ENCODE data around the gene PTGDS.

Gene PTGDS

GRCh38 chr9:136955202-136955942, 21.9 kb upstream of the PTGDS start:
- H3K18ac ChIP-seq (ENCODE audit: low read length), result peak overlapping the region; percentile 57
- no peak overlapping the region for H2BK12ac ChIP-seq (ENCODE audit: low read length)
- H3K4me2 ChIP-seq (ENCODE audit: insufficient read depth, low read length, poor library complexity, severe bottlenecking), result no peak overlapping the region
- H3K36me3 ChIP-seq (replicated peaks in 1 of 2; ENCODE audit: control insufficient read depth in 2 of 2, insufficient read depth in 2 of 2, low read length in 2 of 2), result no peaks in the 10 kb centered on the region
- DNase-seq (ENCODE audit: low spot score), result no peak
- peak overlapping the region; percentile 39 for H2BK5ac ChIP-seq (ENCODE audit: low read length)
- H3K23ac ChIP-seq (ENCODE audit: low read depth, low read length, poor library complexity), result peak overlapping the region; percentile 55
- no peak overlapping the region for H2AFZ ChIP-seq (ENCODE audit: low read length)
- peaks cover 7 to 12% of the 10 kb centered on the region in 2 donors for H3K4me1 ChIP-seq (ENCODE audit: control insufficient read depth in 2 of 2, insufficient read depth in 1 of 2, low read depth in 1 of 2, low read length in 2 of 2)
- H4K8ac ChIP-seq (ENCODE audit: low read depth, low read length), result no peak overlapping the region
- peak overlapping the region; percentile 56 for H3K14ac ChIP-seq (ENCODE audit: low read length)
- peak overlapping the region; percentile 76 for H3K4ac ChIP-seq (ENCODE audit: low read length)
- H3K27ac ChIP-seq (replicated peaks; ENCODE audit: low read length), result no peak overlapping the region
- peak overlapping the region; percentile 94 for H2AK5ac ChIP-seq (ENCODE audit: low read depth, low read length)
- WGBS, 2 donors (ENCODE audit: extremely low coverage in 2 of 2, insufficient read length in 2 of 2, insufficient replicate concordance in 1 of 2), result no CpG with 5 or more reads among the region's 14 CpGs
- peaks cover 3% of the 10 kb centered on the region for H3K79me1 ChIP-seq (ENCODE audit: low read depth, low read length)
- H3K4me3 ChIP-seq (ENCODE audit: low read length in 2 of 2), result no peak overlapping the region
- H3K9me3 ChIP-seq (replicated peaks in 1 of 2; ENCODE audit: control insufficient read depth in 2 of 2, insufficient read depth in 1 of 2, low read depth in 1 of 2, low read length in 2 of 2), result no peaks in the 10 kb centered on the region
- no peak overlapping the region for H2BK120ac ChIP-seq (ENCODE audit: low read depth, low read length)
- peak overlapping the region; percentile 21 for H3K9ac ChIP-seq (ENCODE audit: low read depth, low read length, poor library complexity)
- H3K27me3 ChIP-seq (ENCODE audit: control insufficient read depth in 3 of 3, insufficient read depth in 3 of 3, low read depth in 1 of 3, low read length in 3 of 3), result peaks cover 0 to 18% (median 0%) of the 10 kb centered on the region in 3 experiments
- peak overlapping the region; percentile 99 for H2BK15ac ChIP-seq (ENCODE audit: low read length)
- no peak overlapping the region for H4K91ac ChIP-seq (ENCODE audit: low read depth, low read length, poor library complexity)

DNA sequence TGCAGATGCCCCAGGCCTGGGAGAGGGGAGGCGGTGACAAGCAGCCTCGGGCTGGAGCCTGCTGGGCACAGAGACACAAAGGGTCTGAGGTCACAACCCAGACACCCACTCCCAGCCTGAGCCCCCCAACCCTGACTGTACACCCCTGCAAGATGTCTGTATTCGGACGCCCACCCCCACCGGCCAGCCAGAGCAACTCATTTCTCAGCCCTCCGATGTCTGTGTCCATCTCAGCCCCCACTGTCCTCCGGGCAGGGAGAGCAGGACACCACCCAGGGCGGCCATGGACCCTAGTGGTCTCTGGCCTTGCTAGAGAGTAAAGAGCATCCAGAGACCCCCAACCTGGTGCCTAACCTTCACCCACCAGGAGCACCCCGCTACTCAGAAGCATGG, 21.4 kb upstream of the PTGDS start:
- Histone ChIP-seq H3K27ac (replicated peaks; ENCODE audit: low read length) (no peak overlapping the region), H3K4me2 (ENCODE audit: insufficient read depth, low read length, poor library complexity, severe bottlenecking) (no peak overlapping the region)

DNA sequence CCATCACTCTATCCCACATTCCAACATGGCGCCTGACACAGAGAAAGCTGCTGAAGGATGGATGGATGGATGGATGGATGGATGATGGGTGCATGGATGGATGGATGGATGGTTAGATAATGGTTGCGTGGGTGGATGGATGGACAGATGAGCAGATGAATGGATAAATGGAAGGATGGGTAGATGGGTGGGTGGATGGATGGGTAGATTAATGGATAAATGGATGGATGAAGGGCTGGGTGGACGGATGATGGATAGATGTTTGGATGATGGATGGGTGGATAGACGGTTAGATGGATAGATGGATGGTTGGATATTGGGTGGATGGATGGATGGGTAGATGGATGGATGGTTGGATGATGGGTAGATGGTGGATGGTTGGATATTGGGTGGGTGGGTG, 20.7 kb upstream of the PTGDS start:
- WGBS, 2 donors (ENCODE audit: extremely low coverage in 2 of 2, insufficient read length in 2 of 2, insufficient replicate concordance in 1 of 2), result 100% methylated on average over 1 to 2 of the region's 4 CpGs

More for the DNA sequence above, 21.4 kb upstream of the PTGDS start:
- Histone ChIP-seq H2BK120ac (ENCODE audit: low read depth, low read length) (no peak overlapping the region), H3K23ac (ENCODE audit: low read depth, low read length, poor library complexity) (no peak overlapping the region), H4K91ac (ENCODE audit: low read depth, low read length, poor library complexity) (no peak overlapping the region), H2AK5ac (ENCODE audit: low read depth, low read length) (peak overlapping the region; percentile 94), H3K4me3 (ENCODE audit: low read length in 2 of 2) (no peak overlapping the region), H3K4me1 (ENCODE audit: control insufficient read depth in 2 of 2, insufficient read depth in 1 of 2, low read depth in 1 of 2, low read length in 2 of 2) (peaks cover 4 to 6% of the 10 kb centered on the region in 2 donors), H3K36me3 (replicated peaks in 1 of 2; ENCODE audit: control insufficient read depth in 2 of 2, insufficient read depth in 2 of 2, low read length in 2 of 2) (no peaks in the 10 kb centered on the region), H2BK15ac (ENCODE audit: low read length) (peak overlapping the region; percentile 0), H3K18ac (ENCODE audit: low read length) (peak overlapping the region; percentile 57), H2BK5ac (ENCODE audit: low read length) (peak overlapping the region; percentile 39), H3K27me3 (ENCODE audit: control insufficient read depth in 3 of 3, insufficient read depth in 3 of 3, low read depth in 1 of 3, low read length in 3 of 3) (peaks cover 0 to 21% (median 0%) of the 10 kb centered on the region in 3 experiments), H4K8ac (ENCODE audit: low read depth, low read length) (no peak overlapping the region), H3K4ac (ENCODE audit: low read length) (peak overlapping the region; percentile 76), H3K9ac (ENCODE audit: low read depth, low read length, poor library complexity) (peak overlapping the region; percentile 21), H3K14ac (ENCODE audit: low read length) (peak overlapping the region; percentile 56), H2AFZ (ENCODE audit: low read length) (no peak overlapping the region), H2BK12ac (ENCODE audit: low read length) (no peak overlapping the region), H3K9me3 (replicated peaks in 1 of 2; ENCODE audit: control insufficient read depth in 2 of 2, insufficient read depth in 1 of 2, low read depth in 1 of 2, low read length in 2 of 2) (no peaks in the 10 kb centered on the region), H3K79me1 (ENCODE audit: low read depth, low read length) (peaks cover 3% of the 10 kb centered on the region)
- no peak for DNase-seq (ENCODE audit: low spot score)
- WGBS, 2 donors (ENCODE audit: extremely low coverage in 2 of 2, insufficient read length in 2 of 2, insufficient replicate concordance in 1 of 2), result no CpG with 5 or more reads among the region's 9 CpGs

DNA sequence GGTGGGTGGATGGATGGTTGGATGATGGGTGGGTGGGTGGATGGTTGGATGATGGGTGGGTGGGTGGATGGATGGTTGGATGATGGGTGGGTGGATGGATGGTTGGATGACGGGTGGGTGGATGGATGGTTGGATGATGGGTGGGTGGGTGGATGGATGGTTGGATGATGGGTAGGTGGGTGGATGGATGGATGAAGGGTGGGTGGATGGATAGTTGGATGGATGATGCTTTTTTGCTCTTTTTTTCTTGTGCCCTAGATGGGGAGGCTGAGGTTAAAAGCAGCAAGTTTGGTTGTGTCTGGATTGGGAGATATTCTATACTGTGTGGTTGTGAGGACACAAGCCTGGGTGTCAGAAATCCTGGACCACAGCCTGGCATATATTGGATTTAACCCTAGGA, 19.8 kb upstream of the PTGDS start:
- Histone ChIP-seq H2BK12ac (ENCODE audit: low read length) (no peak overlapping the region), H3K18ac (ENCODE audit: low read length) (no peak overlapping the region), H4K8ac (ENCODE audit: low read depth, low read length) (no peak overlapping the region), H3K23ac (ENCODE audit: low read depth, low read length, poor library complexity) (no peak overlapping the region), H4K91ac (ENCODE audit: low read depth, low read length, poor library complexity) (no peak overlapping the region), H3K4me2 (ENCODE audit: insufficient read depth, low read length, poor library complexity, severe bottlenecking) (no peak overlapping the region), H3K9ac (ENCODE audit: low read depth, low read length, poor library complexity) (no peak overlapping the region), H3K14ac (ENCODE audit: low read length) (no peak overlapping the region), H3K4ac (ENCODE audit: low read length) (no peak overlapping the region), H3K27me3 (ENCODE audit: control insufficient read depth in 3 of 3, insufficient read depth in 3 of 3, low read depth in 1 of 3, low read length in 3 of 3) (peaks cover 0 to 24% (median 0%) of the 10 kb centered on the region in 3 experiments), H2AFZ (ENCODE audit: low read length) (no peak overlapping the region), H2AK5ac (ENCODE audit: low read depth, low read length) (no peak overlapping the region), H3K9me3 (replicated peaks in 1 of 2; ENCODE audit: control insufficient read depth in 2 of 2, insufficient read depth in 1 of 2, low read depth in 1 of 2, low read length in 2 of 2) (no peaks in the 10 kb centered on the region), H2BK120ac (ENCODE audit: low read depth, low read length) (no peak overlapping the region), H3K27ac (replicated peaks; ENCODE audit: low read length) (no peak overlapping the region), H2BK15ac (ENCODE audit: low read length) (no peak overlapping the region), H3K36me3 (replicated peaks in 1 of 2; ENCODE audit: control insufficient read depth in 2 of 2, insufficient read depth in 2 of 2, low read length in 2 of 2) (no peaks in the 10 kb centered on the region), H3K4me3 (ENCODE audit: low read length in 2 of 2) (no peak overlapping the region), H3K4me1 (ENCODE audit: control insufficient read depth in 2 of 2, insufficient read depth in 1 of 2, low read depth in 1 of 2, low read length in 2 of 2) (peaks cover under 1 to 3% of the 10 kb centered on the region in 2 donors), H3K79me1 (ENCODE audit: low read depth, low read length) (peaks cover 3% of the 10 kb centered on the region), H2BK5ac (ENCODE audit: low read length) (no peak overlapping the region)
- 100% methylated on average over 1 of the region's 1 CpG; no CpG with 5 or more reads in 1 of the 2 donors for WGBS, 2 donors (ENCODE audit: extremely low coverage in 2 of 2, insufficient read length in 2 of 2, insufficient replicate concordance in 1 of 2)
- no peak for DNase-seq (ENCODE audit: low spot score)

More for the DNA sequence above, 20.7 kb upstream of the PTGDS start:
- peaks cover 0 to 24% (median 0%) of the 10 kb centered on the region in 3 experiments for H3K27me3 ChIP-seq (ENCODE audit: control insufficient read depth in 3 of 3, insufficient read depth in 3 of 3, low read depth in 1 of 3, low read length in 3 of 3)
- H3K4ac ChIP-seq (ENCODE audit: low read length), result no peak overlapping the region
- H4K8ac ChIP-seq (ENCODE audit: low read depth, low read length), result no peak overlapping the region
- H2AK5ac ChIP-seq (ENCODE audit: low read depth, low read length), result no peak overlapping the region
- H3K14ac ChIP-seq (ENCODE audit: low read length), result no peak overlapping the region
- no peak overlapping the region for H3K18ac ChIP-seq (ENCODE audit: low read length)
- H3K9me3 ChIP-seq (replicated peaks in 1 of 2; ENCODE audit: control insufficient read depth in 2 of 2, insufficient read depth in 1 of 2, low read depth in 1 of 2, low read length in 2 of 2), result no peaks in the 10 kb centered on the region
- H2BK15ac ChIP-seq (ENCODE audit: low read length), result no peak overlapping the region
- no peak for DNase-seq (ENCODE audit: low spot score)
- no peak overlapping the region for H3K27ac ChIP-seq (replicated peaks; ENCODE audit: low read length)
- no peak overlapping the region for H2BK5ac ChIP-seq (ENCODE audit: low read length)
- peaks cover 3 to 6% of the 10 kb centered on the region in 2 donors for H3K4me1 ChIP-seq (ENCODE audit: control insufficient read depth in 2 of 2, insufficient read depth in 1 of 2, low read depth in 1 of 2, low read length in 2 of 2)
- no peak overlapping the region for H3K4me3 ChIP-seq (ENCODE audit: low read length in 2 of 2)
- no peak overlapping the region for H3K9ac ChIP-seq (ENCODE audit: low read depth, low read length, poor library complexity)
- no peak overlapping the region for H2AFZ ChIP-seq (ENCODE audit: low read length)
- H3K4me2 ChIP-seq (ENCODE audit: insufficient read depth, low read length, poor library complexity, severe bottlenecking), result no peak overlapping the region
- H4K91ac ChIP-seq (ENCODE audit: low read depth, low read length, poor library complexity), result peak overlapping the region; percentile 1
- H3K36me3 ChIP-seq (replicated peaks in 1 of 2; ENCODE audit: control insufficient read depth in 2 of 2, insufficient read depth in 2 of 2, low read length in 2 of 2), result no peaks in the 10 kb centered on the region
- H3K79me1 ChIP-seq (ENCODE audit: low read depth, low read length), result peaks cover 3% of the 10 kb centered on the region
- H2BK12ac ChIP-seq (ENCODE audit: low read length), result no peak overlapping the region
- no peak overlapping the region for H3K23ac ChIP-seq (ENCODE audit: low read depth, low read length, poor library complexity)
- H2BK120ac ChIP-seq (ENCODE audit: low read depth, low read length), result no peak overlapping the region
